Effector CD4-positive, alpha-beta T cell (primary cell): ENCODE results near the gene NCAPD2.
"Not testable (repeated sequence)": the region's sequence is repeated elsewhere in the genome, so short reads cannot be mapped to it uniquely, and the experiment has no call there.

Experiments used
- DNase-seq: peaks from one replicate; pipeline ENCODE4 v3.0.0-alpha.2; 2020

NCAPD2 gene

DNA sequence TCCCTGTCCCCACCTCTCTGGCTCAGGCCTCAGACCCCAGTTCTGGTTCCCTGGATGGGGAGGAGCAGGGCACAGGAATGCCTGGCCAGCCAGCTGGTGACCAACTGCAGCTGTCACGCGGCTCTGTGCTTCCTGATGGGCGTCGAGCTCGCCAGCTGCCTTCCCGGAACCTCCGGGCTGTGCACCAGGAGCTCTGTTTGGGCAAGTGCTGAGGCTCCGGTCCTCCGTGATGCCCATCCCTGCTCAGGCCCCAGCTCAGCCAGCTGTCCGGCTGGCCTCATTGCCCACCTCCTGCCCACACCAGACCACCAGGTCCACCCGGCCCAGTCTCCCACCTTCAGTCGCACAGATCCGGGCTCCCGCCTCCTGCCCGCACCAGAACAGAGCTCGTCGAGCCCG lies 57.2 kb downstream of the NCAPD2 start:
- DNase-seq: no peak

DNA sequence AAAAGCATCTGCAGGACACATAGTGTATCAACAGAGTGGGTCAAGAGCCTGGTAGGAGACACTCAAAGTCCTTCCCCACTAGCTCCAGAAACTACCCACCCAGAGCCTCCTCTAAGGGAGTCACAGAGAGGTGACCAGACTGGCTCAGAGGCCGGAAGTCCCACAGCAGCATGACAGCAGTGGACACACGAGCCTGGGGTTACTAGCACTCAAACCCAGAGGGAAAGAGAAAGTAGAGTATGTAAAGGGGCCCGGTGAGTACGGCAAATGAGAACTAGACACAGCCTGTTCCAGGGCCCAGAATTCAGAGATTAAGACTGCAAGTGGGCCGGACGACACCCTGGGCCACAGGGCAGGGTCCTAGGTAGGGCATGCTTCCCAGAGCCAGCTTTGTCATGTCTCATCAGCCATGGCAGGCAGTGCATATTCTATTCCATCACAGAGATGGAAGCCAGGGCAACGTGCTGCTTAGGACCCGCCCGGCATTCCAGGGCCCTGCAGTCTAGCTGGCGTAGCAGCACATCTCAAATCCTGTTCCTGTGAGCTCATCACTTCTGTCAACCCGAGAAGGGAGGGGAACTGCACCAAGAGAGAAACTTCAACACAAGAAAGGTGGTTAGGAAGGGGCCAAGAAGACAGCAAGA lies 57.7 kb downstream of the NCAPD2 start:
- no peak for DNase-seq

GRCh38 chr12:6552140-6552551 lies 58.2 kb downstream of the NCAPD2 start:
- no peak for DNase-seq

- DNase-seq: no peak
These were observed 59.4 kb downstream of the NCAPD2 start for GRCh38 chr12:6553051-6553868.

DNA sequence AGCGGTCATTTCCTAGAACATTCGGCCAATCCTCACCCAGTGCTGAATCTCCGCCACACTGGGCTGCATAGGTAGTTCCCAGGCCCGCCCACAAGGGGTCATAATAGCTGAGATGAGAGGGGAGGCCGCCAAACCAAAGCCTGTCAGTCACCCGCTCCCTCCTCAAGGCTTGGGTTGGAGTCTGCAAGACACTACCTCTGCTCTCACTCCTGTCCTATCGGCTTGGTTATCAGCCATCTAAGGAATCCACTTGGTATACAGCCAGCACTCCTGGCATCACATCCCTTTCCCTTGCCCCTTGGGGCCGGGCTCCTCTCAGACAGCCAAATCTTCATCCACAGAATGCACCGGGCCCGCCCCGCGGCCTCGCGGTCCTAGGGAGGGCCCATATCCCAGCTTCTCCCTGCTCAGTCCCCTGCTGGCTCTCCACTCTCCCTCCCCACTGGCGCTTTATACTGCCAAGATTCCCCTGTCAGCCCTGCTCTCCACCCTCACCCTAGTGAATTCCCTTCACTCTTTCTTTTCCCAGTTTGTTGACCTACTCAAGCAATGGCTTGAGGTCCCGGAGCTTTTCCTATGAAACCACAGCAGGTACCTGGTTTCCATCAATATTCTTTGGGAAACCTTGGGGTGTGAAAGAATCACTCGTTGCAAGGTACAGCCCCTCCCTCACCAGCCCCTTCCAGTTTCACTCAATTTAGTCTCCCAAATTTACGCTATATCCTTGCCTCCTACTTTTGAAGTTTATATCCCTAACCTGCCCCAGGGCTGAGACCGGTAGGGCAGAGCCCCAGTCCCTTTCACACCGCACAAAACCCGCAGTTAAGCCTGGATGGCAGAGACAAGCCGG lies 60.5 kb downstream of the NCAPD2 start:
- DNase-seq: peak; percentile 66

- DNase-seq: no peak
These were observed 61.3 kb downstream of the NCAPD2 start for GRCh38 chr12:6555018-6555691.

GRCh38 chr12:6556496-6556817 lies 62.6 kb downstream of the NCAPD2 start:
- not testable (repeated sequence) for DNase-seq

DNA sequence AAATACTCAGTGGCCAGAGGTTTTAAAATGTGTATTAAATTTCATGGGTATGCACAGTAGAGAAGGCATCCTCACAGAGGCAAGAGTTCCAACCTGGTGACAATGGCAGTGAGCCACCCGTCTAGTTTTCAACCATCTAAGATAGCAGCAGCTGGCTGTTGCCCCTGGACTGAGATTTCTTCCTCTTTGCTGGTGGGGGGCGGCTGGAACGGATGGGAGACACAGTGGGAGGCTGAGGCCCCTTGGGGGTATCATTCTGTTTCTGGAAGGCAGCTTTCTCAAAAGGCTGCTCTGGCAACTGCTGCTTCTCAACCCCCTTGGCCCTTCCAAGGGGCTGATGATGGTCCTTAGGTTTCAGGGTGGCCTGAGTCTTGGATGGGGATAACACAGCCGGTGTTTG lies 63.0 kb downstream of the NCAPD2 start:
- no peak for DNase-seq

DNA sequence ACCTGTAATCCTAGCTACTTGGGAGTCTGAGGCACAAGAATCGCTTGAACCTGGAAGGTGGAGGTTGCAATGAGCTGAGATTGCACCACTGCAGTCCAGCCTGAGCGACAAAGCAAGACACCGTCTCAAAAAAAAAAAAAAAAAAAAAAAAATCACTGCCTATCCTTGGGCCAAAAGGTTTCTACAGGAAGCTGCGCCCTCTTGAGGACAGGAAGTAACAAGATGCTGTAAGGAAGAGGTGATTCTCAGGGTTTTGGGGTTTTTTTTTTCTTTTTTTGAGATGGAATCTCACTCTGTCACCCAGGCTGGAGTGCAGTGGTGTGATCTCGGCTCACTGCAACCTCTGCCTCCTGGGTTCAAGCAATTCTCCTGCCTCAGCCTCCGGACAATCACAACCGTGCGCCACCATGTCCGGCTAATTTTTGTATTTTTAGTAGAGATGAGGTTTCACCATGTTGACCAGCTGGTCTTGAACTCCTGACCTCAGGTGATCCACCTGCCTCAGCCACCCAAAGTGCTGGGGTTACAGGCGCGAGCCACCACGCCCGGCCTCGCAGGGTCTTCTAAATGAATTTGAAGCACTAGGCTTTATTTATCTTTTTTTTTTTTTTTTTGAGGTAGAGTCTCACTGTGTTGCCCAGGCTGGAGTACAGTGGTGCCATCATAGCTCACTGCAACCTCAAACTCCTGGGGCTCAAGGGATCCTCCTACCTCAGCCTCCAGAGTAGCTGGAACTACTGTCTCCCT lies 64.3 kb downstream of the NCAPD2 start:
- not testable (repeated sequence) for DNase-seq

DNA sequence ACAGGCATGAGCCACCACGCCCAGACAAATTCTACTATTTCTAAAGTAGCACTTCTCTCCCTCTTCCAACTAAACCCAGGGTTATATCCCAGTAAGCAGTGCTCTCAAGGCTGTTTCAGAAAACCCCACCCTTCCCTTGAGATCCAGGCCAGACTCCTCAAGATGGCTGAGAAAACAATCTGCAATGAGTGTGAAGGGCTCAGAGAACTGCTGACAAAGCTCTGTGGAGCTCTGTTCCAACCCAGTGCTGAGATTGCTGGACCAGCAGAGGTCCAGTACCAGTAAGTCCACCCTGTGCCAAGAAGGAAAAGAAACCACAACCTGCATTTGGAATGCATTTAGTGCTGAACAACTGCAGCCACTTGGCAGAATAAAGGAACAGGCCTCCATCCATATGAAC lies 65.6 kb downstream of the NCAPD2 start:
- no peak for DNase-seq

DNA sequence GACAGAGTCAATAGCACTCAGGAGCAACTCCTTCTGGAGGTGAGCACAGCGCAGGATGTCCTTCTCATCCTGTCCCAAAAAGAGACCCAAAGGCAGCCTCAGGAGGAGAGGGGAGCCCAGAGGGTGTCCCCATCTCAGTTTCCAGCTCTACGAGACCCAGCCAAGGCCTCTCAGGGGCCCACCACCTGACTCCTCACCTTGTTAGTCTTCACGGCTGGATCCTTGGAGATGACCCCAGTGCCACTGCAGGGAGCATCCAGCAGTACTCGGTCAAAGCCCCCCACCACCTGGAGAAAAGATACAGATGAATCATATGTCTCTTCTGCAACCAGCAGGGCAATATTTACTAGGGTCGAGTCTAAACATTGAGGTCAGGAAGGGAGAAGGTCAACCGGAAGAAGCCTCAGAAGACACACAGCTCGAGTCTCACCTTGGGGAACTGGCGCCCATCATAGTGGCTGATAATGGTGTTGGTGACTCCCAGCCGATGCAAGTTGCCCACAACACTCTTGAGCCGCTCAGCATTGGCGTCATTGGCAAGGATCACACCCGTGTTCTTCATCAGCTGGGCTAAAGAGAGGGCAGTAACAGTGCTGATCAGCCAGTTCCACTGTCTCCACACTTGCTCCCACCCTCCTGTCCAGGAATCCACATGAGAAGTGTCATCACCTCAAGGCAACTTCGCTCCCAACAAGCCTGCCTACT lies 66.8 kb downstream of the NCAPD2 start:
- no peak for DNase-seq

GRCh38 chr12:6562881-6563280 lies 69.0 kb downstream of the NCAPD2 start:
- DNase-seq: no peak

DNA sequence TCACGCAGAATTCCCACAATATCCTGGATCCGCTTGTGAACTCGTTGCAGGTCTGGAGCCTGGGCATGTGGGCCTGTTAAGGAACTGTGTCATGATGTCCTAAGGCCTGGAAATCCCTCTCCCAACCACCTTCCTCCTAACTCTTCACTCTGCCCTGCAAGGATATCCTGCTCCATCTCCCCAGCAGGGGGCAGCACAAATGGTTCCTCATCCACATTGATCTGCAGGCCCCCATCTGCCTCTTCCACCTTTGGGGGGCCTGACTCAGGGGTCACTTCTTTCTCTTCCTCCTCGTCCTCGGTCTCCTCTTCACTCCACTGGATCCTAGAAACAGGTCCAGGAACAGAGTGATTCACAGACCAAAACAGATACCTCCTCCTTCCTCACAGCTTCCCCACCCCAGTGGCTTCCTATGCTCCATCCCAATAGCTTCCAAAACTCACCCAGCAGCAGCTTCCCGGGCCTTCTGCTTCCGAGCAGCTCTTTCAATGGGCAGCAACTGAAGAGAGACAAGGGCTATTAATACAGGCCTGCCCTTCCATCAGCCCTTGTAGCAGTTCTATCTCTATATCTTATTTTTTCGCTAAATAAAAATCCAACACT lies 69.6 kb downstream of the NCAPD2 start:
- peak; percentile 60 for DNase-seq

GRCh38 chr12:6567112-6567670 lies 73.3 kb downstream of the NCAPD2 start:
- no peak for DNase-seq

GRCh38 chr12:6569312-6569711 lies 75.4 kb downstream of the NCAPD2 start:
- DNase-seq: no peak

GRCh38 chr12:6569786-6570185 lies 75.9 kb downstream of the NCAPD2 start:
- no peak for DNase-seq

GRCh38 chr12:6570264-6570887 lies 76.5 kb downstream of the NCAPD2 start:
- DNase-seq: no peak

DNA sequence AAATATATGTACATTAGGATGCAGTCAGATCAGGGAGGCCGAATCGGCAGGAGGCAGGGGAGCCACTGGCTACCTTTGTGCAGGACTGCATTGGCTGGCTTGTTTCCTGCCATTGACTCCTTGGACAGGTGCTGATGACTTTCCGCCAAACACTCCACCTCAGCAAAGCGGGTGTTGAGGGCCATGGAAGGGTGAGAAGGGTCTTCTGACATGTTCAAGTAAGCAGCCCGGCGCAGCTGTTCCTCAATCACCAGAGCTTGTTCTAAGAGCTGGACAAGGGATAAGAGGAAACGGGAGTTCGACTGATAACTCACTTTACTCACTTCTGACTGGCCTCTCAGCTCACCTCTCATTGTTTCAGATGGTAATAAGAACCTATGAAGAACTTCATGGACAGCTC lies 79.1 kb downstream of the NCAPD2 start:
- DNase-seq: no peak

- DNase-seq: no peak
These were observed 80.8 kb downstream of the NCAPD2 start for GRCh38 chr12:6574576-6575295.

GRCh38 chr12:6575648-6576047 lies 81.7 kb downstream of the NCAPD2 start:
- no peak for DNase-seq
